C1 segment of cervical spinal cord (tissue), 14 donors: ENCODE results near the gene RAB39A.

Source experiments
- DNase-seq, 14 donors: peaks; one replicate each; lab custom pipeline; 2025; lab: John Stamatoyannopoulos, UW

The RAB39A gene

GRCh38 chr11:107961480-107961879 lies 33.2 kb downstream of the RAB39A start:
- no peak for DNase-seq

- no peak for DNase-seq
Measured at GRCh38 chr11:107962181-107962580, 33.9 kb downstream of the RAB39A start.

- no peak for DNase-seq
Measured at GRCh38 chr11:107963091-107963490, 34.8 kb downstream of the RAB39A start.

DNA sequence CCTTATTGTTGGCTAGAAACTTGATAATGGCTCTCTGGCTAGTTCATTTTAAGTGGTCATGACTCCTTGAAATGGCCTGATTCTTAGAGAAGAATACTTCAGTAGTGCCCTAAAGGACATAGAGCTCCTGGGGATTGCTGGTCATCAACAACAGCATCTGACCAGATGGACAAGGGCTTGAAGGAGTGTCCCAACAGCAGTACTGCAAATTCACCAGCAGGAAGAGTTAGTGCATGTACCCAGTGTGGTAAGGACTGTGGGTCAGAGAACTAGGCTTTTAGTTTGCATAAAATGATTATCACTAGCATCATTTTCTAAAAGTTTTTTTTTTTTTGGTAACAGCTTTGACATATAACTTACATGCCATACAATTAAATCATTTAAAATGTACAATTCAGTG lies 41.0 kb downstream of the RAB39A start:
- no peak for DNase-seq

DNA sequence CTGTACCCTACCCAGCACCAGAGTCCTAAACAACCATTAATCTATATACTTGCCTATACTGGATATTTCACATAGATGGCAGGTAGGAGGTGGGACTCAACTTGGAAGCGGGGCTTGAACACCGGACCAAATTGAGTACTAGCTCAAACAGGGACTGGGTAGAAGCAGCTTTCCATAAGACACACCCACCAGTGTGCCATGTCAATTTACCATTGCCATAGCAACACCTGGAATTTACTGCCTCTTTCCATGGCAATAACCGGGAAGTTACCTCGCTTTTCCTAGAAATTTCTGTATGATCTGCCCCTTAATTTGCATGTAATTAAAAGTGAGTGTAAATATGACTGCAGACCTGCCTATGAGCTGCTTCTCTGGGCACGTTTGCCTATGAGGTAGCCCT lies 41.8 kb downstream of the RAB39A start:
- no peak for DNase-seq

DNA sequence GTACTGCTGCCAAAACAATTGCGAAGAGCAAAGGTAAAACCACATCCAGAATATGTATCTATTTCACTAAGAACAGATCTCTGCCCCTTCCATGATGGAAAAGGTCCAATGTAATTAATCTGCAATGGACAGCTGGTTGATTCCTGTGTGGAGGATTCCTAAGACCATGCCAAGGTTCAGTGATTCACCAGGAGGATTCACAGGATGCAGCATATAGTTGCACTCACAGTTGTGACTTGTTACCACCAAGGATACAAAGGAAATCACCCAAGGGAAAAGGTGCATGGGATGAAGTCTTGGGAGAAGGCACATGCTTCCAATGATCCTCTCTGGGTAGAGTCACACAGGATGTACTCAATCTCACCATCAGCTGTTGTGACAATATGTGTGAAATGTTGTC lies 45.4 kb downstream of the RAB39A start:
- no peak for DNase-seq

- DNase-seq, result no peak
Measured at GRCh38 chr11:107988397-107989158, 60.3 kb downstream of the RAB39A start.

GRCh38 chr11:107991868-107992414 lies 63.7 kb downstream of the RAB39A start:
- no peak for DNase-seq

- DNase-seq, result no peak
Measured at GRCh38 chr11:107996006-107996776, 67.9 kb downstream of the RAB39A start.

DNA sequence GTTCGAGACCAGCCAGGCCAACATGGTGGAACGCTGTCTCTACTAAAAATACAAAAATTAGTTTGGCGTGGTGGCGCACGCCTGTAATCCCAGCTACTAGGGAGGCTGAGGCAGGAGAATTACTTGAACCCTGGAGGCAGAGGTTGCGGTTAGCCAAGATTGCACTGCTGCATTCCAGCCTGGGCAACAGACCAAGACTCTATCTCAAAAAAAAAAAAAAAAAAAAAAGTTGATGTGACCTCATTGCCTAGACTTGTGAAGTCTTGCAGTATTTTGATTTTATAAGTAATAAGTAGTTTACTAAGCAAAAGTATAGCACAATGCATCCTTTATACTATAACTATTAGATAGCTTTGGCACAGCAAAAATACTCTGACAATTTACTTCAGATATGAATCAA lies 70.5 kb downstream of the RAB39A start:
- no peak for DNase-seq

DNA sequence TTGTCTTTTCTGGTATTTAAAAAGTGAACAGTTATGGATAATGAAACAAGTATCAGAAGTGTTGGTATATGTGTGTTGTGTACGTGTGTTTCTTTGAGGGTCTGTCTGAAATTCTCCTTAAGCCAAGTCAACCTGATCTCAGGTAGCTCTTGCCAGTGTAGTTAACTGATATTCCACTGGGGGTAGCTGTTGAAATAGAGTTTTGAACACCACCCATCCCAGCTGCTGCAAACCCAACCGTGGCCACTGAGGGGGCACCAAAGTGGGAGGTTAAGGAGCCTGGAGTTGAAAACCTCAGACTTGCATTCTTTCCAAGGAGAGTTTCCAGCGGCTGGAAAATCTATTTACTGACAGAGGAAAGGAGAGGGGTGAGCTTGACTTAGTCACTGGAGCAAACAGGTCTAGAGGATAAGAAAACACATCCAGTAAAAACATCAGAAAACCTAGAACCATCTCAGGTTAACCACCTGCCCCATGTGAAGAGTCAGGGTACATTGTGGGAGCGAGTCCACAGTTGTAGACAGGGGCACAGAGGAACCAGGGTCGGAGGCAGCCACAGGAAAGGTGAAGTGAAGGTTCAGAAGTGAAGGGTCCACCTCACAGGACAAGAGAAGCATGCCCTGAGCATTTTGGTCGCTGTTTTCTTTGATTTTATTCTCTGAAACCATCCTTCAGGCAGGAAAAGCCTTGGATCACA lies 71.7 kb downstream of the RAB39A start:
- no peak for DNase-seq

DNA sequence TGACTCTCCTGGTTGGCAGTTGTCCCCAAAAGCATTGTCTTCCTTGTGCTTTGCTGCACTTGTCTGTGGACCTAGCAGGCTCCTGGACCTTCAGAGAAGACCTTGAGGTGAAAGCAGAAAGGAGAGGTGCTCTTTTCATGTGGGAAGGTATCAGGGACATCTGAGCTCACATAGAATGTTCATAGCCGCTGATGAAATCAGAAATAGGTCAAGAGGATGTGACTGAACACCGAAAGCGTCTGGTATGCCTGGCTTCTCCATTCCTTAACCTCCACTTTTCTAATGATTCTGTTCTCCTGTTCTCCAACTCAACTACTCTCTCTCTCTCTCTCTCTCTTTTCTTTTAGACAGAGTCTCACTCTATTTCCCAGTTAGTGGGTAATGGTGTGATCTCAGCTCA lies 74.2 kb downstream of the RAB39A start:
- no peak for DNase-seq

DNA sequence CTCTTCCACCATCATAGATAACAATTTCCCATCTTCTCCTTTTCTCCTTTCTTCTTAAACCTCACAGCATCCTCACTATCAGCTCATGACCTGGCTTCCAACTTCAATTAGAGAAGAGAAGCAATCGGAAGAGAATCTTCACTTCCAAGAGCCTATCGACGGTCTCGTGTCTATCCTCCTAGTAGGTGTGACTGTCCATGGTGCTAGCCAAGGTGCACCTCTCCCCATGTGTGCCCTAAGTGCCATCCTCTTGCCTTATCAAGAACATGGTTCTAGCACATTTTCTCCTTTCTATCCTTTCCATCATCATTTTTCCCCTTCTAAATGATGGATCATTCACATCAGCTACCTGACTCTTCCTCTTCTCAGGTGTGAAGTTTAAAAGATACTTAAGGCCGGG lies 75.4 kb downstream of the RAB39A start:
- DNase-seq, result no peak

DNA sequence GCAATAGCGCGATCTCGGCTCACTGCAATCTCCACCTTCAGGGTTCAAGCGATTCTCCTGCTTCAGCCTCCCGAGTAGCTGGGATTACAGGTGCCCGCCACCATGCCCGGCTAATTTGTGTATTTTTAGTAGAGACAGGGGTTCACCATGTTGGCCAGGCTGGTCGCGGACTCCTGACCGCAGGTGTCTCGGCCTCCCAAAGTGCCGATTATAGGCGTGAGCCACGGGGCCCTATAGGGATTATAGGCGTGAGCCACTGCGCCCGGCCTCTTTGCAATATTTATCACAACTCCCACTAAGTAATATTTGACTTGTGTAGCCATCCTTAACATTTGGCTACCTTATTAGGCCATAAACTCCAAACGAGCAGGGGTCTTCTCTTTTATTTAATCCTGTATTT lies 79.6 kb downstream of the RAB39A start:
- no peak for DNase-seq

DNA sequence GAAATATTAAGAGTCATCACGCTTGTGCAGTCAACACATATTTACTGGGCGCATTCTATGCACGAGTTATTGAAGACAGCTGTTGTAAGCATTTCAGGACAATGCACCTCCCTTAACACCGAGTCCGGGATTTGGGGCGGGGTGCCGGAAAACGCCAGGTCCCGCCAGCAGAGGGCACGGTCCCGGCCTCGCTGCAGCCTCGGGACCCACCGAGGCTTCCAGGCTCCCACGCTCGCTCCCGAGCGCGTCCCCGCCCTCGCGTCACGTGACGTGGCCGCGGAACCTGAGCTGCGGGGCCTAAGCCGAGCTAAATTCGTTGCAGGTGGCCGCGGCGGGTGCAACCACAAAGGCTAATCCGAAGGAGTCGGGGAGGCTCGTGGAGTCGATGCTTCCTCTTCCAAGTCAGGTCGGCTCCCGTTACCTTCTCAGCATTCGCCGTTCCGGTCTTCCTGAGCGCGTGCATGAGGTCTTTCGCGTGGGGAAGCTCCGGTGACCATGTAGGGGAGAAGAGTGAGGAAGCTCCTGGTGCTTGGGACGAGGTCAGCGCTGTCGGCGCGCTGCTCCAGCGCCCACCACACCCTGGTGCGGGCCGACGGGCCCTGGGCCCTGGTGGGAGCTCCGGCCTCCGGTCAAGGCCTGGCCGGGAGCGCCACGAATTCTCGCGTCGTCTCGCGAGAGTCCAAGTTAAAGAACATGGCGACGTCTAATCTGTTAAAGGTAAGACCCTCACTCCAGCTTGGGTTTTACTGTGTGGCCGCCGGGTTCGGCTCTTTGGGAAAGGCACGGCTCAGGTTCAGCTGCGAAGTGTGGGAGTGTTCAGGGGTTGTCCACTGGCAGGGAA lies 80.6 kb downstream of the RAB39A start, which contains the start of gene CUL5:
Gene CUL5 (plus strand): TSS at position 243 of the 841 bp plus-strand sequence. CDS start 451 bp downstream, at position 694.
- peak; percentile 48 to 93 (median 84) for DNase-seq

DNA sequence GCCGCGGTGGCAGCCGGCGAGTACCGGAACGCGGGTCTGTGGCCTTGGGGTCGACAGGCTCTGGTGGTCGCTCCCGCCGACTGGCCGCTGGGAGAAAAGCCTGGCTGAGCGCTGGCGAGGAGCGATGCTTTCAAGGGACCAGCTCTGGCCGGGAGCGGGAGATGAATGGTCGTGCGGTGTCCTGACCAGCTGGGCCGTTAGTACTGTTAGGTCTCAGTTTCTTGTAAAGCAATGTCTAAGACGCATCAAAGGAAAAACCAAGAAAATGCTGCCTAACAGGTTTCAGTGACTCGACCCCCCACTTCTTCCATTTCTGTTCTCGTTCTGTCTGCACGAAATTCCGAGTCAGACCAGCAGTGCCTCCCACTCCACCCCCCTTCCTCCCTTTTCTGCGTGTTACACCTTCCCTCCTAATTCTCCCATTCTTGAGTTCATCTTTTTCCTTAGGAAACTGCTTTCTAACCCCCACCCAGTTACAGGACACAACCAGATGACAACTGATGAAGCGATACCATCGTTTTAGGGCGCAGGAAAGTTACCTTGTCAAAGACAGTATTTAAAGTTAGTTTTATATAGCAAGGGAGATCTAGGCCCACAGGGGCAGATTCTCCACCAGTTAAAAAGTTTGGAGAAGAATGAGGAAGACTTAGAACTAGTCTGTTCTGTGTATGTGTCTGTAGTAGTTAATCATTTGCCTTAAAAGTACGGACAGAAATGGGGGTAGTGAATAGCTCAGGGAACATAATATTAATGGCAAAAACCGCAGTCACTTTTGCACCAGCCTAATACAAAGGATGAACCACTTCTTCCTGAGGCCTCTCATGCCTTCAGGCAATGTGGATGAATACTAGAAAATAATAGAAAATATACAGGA lies 81.5 kb downstream of the RAB39A start:
- peak in 2 of 14 donors; percentile 24 to 63 for DNase-seq

DNA sequence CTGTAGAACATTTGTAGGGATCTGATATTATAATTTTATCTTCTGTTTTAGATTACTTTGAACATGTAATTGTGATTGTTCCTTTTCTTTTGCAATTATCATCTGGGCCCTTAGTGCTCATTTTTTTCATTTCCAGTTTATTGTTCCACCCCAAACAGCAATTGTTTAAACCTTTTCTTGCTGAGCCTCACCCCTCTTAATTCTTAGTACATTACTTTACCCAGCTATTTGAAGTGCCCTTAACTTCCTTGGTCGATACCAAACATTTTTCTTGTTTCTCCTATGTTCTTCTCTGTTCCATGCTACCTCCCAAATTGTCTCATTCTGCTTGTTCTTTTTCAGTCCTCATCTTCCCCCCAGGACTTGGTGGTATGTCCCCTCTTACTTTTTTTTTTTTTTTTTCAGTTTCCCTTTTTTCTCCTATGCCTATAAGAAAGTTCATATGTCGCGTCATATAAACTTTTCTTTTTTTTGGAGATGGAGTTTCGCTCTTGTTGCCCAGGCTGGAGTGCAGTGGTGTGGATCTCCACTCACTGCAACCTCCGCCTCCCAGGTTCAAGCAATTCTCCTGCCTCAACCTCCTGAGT lies 84.0 kb downstream of the RAB39A start:
- DNase-seq, result no peak
